HG02981 (cell line): ENCODE results near the gene ASS1.
"Not testable (repeated sequence)": the region's sequence is repeated elsewhere in the genome, so short reads cannot be mapped to it uniquely, and the experiment has no call there.

Source experiments
- ATAC-seq: cut with Tn5 transposase; IDR thresholded peaks from one replicate; pipeline ENCODE4 v1.9.1; 2021; ENCODE audit warnings: mild to moderate bottlenecking, moderate library complexity; ENCODE audit not compliant: unreplicated experiment

ASS1 gene

DNA sequence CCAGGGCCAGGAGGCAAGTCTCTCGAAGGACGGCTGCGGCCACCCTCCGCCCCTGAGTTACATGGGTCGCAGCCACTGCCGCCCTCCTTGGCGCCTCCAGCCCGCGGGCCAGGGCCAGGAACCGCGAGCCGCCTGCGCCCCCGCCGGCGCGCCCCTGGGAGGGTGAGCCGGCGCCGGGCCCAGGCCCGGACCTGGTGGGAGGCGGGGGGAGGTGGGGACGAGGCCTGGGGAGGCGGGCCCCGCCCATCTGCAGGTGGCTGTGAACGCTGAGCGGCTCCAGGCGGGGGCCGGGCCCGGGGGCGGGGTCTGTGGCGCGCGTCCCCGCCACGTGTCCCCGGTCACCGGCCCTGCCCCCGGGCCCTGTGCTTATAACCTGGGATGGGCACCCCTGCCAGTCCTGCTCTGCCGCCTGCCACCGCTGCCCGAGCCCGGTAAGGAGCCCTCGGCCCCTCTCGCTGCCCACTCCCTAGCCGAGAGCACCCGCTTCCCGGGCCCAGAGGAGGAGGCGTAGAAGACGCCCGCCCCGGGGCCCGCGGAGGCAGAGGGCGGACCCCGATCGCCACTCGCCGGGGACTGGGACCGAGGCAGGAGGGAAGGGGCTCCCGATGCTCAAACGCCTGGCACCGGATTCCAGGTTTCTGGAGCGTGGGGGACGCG is at the start of gene ASS1:
ASS1 (plus strand) TSS at position 397 of the 657 bp plus-strand sequence. CDS start 7,268 bp downstream, outside the sequence.
- no peak for ATAC-seq

DNA sequence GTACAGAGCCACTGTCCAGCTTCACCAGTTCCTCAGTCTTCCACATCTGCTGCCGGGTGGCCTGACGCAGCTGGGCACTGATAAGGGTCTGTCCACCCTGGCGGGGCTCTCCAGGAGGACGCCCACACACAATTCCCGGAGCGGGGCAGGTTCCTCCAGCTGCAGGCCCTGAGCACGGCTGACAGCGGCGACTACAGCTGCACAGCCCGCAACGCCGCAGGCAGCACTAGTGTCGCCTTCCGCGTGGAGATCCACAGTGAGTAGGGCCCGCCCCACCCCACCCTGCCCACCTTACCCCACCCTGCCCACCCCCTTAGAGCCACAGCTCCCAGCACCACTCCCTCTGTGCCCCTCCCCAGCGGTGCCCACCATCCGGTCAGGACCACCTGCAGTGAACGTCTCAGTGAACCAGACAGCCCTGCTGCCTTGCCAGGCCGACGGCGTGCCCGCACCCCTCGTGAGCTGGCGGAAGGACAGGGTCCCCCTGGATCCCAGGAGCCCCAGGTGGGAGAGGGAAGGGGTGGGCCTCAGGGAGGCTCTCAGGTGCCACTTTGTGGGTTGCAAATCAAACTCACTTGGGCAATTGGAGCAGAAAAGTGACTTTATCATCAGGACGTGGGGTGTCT is 48.8 kb upstream of the ASS1 start:
- no peak for ATAC-seq

DNA sequence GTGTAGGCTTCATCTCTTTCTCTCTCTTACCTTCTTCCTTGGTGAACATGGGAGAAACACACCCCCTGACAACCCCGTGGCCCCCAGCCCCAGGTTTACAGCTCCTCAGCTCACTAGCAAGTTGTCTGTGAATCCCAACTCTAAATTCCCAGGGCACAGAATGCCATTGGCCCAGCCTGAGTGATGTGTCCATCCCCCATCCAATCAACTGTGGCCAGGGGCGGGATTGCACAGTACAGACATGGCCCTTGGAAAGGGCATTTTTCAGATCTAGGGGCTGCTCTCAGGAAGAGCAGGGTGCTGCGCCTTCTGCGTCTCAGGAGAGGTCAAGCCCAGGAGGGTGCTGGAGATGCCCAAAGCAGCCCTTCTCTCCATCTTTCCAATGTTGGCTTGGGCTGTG is 48.2 kb upstream of the ASS1 start:
- ATAC-seq: no peak

DNA sequence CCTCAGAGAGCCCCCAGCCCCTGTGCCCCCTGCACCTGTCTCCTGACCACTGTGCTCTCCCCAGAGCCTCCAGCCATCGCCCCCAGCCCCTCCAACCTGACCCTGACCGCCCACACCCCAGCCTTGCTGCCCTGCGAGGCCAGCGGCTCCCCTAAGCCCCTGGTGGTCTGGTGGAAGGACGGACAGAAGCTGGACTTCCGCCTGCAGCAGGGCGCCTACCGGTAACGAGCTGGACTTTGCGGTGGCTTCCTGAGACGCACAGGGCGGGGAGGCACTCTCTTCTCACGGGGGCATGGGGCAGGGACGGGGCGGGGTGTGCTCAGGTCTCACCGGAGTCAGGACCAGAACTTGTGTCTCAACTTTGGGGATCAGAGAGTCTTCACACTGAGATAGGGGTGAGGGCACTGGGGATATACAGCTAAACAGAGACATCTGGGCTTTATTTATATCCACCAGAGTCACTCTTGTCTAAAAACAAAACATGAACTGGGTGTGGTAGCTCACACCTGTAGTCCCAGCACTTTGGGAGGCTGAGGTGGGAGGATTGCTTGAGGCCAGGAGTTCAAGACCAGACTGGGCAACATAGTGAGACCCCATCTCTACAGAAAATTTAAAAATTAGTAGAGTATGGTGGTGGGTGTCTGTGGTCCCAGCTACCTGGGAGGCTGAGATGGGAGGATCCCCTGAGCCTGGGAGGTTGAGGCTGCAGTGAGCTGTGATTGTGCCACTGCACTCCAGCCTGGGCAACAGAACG is 46.1 kb upstream of the ASS1 start:
- no peak for ATAC-seq

DNA sequence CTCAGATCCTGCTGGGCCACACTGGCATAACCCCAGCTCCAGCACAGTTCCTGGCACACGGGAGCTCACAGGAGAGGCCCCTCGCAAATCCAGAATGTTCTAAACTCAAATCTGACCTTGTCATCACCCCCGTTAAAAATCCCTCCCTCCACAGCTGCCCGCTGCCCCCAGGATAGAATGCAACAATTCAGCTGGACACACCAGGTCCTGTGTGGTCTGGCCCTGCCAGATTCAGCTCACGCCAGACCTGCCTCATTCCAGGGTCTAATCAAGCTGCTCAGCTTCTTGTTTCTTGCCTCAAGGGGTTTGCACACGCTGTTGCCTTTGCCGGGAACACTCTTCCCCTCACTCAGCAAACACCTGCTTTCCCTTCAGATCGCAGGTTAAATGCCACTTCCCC is 45.0 kb upstream of the ASS1 start:
- ATAC-seq: no peak

DNA sequence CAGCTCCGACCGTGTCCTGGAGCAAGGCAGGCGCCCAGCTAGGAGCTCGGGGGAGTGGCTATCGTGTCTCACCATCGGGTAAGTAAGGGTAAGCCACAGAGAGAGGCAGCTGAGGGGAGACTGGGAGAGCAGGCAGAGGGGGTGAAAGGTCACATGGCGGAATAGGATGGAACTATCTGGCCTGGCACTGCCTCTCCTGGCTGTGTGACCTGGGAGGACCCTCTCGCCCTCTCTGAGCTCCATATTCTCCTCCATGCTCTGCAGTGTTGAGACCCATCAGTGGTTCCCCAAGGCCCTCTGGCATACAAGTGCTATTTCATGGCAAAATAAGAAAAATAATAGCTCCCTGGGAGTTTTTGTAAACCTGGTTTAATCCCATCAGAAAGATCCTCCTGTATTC is 43.9 kb upstream of the ASS1 start:
- no peak for ATAC-seq

DNA sequence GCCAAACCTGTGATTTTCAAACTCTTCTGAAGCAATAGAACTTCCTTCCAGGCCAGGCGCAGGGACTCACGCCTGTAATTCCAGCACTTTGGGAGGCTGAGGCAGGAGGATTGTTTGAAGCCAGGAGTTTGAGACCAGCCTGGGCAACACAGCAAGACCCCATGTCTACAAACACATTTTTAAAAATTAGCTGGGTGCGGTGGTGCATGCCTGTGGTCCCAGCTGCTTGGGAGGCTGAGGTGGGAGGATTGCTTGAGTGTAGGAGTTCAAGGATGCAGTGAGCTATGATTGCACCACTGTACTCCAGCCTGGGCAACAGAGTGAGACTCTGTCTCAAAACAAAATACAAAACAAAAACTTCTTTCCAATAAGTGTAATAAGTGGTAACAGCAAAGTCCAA is 43.0 kb upstream of the ASS1 start:
- not testable (repeated sequence) for ATAC-seq

DNA sequence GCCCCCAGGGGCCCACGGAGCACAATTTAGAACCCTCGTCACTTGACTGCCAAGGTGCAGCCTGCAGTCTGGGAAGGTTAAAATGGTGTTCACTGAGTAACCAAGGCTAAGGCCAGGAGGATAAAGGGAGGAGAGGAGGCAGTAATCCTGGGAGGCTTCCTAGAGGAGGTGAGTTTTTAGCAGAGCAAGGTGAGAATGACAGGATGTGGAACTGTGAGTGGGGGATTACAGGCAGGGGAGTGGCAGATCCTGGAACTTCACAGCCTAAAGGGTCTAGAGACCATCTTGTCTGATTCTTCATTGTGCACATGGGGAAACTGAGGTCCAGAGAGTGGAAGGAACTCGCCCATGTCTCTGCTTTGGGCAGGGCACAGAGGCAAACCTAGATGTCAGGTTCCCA is 42.5 kb upstream of the ASS1 start:
- ATAC-seq: no peak

DNA sequence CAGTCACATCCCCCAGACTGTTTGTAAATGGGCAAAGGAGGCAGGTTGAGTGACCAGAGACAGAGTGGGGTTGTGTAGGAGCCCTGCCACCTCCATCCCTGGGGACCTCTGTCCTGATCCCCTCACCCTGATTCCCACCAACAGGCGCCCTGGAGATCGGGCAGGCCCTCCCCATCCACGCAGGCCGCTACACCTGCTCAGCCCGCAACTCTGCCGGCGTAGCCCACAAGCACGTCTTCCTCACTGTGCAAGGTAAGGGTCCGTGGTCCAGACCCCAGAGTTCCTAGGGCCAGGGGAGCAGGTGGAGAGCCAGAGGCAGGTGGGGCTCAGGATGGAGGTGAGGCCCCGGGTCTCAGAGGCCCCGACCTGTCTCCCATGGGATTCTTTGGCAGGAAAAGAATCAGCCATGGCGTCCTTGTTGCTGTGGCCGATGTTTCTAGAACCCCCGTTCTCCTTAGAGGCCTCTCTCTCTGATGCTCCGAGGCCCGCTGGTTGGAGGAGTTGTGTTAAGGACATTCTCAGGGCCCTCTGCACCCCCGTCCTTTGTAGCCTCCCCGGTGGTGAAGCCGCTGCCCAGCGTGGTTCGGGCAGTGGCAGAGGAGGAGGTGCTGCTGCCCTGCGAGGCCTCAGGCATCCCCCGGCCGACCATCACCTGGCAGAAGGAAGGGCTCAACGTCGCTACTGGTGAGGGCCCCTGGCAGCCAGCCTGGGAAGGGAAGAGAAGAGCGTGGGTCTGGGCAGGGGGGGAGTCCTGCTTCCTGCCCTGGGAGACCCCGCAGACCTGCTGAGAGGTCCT is 41.9 kb upstream of the ASS1 start:
- no peak for ATAC-seq

DNA sequence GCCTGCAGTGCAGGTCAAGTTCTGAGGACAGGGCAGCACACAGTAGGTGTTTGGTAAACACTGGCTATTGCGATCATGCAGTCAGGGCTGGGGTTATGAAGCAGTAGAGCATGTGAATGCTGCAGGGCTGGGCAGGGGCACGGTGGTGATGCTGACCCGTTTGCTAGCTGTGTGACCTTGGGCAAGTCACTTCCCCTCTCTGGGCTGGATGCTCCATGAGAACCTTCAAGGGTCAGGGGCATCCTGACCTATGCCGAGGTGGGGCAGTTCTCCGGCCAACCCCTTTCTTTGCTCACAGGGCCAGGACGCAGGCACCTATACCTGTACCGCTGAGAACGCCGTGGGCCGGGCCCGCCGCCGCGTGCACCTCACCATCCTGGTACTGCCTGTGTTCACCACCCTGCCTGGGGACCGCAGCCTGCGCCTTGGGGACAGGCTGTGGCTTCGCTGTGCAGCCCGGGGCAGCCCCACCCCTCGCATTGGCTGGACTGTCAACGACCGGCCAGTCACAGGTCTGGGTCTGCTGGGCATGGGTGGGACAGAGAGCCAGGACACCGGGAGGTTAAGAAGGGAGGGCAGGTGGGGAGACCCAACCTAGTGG is 39.0 kb upstream of the ASS1 start:
- no peak for ATAC-seq

DNA sequence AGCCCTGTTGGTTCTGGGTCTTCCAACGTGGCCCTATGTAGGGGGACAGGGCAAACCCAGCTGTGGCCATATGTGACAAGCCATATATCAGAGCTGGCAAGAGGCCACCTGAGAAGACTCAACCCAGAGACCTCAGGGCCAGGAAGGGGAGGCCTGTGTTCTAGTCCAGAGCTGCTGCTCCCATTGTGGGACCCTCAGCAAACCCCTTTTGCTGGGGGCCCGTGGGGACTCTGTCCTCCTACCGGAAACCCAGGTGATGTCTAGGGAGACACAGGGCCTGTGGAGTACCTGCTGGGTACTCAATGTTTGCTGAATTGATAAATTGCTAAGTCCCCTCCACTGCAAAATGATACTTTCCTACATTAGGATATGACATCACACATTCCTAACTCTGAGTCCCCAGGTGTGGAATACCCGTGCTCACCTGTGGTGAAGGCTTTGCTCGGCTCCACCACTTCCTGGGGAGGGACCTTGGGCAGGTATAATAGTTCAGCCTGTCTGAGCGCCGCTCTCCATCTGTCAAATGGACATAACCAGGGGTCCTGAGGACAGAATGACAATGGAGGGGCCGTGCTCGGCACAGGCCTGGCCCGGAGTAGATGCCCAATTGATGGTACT is 38.4 kb upstream of the ASS1 start:
- no peak for ATAC-seq

DNA sequence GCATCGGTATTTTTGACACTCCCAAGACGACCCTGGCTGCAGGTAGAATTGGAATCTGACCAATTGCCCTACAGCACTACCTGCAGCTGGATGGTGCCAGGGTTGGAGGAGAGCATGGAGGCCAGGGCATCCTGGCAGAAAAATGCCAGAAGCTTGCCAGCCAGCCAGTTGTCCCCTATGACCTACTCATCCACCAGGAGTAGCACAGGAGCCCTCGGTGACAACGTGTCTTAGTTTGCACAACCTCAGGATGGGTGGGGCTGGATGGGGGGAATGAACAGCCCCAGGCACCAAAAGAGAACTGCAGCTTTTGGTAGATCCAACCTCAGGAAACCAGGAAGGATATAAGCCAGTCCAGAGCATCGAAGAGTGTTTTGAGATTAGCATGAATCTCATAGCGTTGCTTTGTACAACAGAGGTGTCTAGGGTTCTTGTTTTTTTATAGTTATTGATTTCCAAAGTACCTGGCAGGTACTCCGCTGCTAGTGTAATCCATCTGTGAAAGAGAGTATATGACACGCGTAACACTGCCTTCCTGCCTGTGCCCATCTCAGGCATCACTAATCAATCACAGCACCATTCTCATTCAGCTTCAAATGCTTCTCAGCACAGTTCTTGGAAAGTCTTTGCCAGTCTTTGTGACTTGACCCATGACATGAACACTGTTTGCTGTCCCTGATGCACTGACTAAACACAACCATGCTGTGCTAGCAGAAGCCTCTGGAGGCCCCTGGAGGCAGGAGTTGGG is 36.7 kb upstream of the ASS1 start:
- ATAC-seq: no peak

DNA sequence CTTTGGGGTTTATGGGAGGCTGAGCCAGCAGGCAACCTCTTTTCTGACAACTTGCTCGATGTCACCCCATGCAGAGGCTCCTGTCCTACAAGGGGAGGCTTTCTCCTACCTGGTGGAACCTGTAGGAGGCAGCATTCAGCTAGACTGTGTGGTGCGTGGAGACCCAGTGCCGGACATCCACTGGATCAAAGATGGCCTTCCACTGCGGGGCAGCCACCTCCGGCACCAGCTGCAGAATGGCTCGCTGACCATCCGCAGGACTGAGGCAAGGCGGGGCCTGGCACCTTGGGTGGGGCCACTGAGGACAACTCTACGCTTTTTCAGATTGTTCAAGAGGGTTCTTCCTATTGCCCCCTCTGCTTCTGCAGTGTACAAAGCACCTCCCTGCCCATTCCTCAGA is 36.1 kb upstream of the ASS1 start:
- no peak for ATAC-seq

DNA sequence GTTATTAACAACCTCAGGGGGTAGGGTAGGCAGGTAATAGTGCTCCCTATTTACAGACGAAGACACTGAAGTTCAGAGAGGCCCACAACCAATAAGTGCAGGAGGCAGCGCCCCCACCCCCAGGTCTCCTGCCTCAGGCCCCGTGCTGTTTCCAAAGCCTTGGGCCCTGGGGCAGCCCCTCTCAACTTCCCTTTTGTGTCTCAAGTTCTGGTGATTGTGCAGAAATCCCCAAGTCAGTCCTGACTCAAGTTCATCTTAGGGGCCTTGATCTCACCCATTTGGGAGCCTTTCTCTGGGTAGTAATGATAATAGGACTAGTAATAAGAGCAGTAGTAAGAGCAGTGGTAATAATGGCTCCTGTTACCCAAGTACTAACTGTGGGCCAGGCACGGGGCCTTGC is 35.5 kb upstream of the ASS1 start:
- ATAC-seq: no peak

DNA sequence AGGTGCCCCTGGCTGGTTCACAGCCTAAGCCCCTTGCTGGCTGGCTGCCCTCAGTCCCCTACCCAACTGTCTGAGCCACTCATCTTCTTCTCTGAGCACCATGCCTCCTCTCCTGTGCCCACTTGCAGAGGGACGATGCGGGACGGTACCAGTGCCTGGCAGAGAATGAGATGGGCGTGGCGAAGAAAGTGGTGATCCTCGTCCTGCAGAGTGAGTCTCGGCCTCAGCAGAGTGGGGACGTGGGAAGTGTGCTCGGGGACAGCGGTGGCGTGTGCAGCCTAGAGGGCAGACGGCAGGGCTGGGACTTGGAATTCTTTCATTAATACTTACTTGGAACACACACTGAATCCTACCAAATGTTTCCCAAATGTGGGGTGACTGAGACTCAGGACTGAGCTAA is 34.3 kb upstream of the ASS1 start:
- no peak for ATAC-seq

DNA sequence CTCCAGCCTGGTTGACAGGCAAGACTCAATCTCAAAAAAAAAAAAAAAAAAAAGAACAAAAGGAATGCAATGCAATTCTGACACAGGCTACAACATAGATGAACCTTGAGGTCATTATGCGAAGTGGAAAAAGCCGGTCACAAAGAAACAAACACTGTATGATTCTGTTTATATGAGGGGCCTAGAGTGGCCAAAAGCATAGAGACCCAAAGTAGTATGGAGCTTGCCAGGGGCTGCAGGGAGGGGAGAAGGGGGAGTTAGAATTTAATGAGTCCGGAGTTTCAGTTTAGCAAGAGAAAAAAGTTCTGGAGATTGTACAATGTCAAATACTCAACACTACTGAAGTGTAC is 33.2 kb upstream of the ASS1 start:
- ATAC-seq: no peak

DNA sequence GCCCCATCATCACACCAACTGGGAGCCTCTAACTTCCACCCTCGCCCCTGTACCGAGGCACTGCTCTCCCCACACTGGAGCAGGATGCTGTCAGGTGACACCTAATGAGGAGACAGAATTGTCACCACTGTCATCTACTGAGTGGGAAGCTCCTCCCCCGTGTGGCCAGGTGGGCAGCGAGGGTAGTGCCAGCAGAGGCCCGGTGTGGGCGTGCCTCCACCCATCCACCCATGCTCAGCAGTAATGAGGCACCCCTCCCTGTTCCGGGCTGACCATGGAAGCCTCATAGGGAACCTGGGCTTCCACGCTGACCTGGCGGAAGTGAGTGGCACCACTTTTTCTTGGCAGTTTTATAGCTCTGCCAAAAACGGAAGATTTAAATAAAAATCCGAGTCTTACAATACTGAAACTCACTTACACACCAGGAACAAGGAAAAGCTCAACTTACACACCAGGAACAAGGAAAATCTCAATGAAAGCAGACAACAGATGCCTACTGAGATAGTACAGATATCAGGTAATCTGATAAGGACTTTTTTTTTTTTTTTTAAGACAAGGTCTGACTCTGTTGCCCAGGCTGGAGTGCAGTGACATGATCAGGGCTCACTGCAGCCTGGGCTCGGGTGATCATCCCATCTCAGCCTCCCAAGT is 30.6 kb upstream of the ASS1 start:
- ATAC-seq: no peak

DNA sequence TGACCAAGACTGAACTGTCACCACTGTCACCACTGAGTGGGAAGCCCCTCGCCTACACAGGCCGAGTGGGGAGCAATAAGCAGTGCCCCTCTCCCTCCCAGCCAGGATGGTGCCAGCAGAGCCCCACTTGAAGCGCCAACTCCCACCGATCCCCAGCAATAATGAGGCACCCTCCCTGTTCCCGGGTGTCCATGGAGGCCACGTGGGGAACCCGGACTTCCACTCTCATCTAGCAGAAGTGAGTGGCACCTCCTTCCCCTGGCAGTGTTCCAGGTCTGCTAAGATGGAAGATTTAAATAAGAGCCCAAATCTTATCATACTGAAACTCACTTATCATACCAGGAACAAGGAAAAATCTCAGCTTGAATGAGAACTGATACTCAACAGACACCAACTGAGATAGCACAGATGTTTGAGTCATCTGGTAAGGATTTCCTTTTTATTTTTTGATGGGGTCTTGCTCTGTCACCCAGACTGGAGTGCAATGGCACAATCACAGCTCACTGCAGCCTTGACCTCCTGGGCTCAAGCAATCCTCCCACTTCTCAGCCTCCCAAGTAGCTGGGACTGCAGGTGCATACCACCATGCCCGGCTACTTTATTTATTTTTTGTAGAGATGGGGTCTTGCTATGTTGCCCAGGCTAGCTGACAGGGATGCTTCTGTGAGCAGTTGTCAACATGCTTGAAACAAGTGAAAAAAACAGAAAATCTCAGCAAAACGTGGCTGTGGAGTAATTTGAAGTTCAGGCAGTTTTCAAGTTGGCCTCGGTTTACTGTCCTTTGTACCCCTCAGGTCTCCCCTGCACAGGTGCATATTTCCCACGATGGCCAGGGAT is 29.6 kb upstream of the ASS1 start:
- ATAC-seq: no peak

DNA sequence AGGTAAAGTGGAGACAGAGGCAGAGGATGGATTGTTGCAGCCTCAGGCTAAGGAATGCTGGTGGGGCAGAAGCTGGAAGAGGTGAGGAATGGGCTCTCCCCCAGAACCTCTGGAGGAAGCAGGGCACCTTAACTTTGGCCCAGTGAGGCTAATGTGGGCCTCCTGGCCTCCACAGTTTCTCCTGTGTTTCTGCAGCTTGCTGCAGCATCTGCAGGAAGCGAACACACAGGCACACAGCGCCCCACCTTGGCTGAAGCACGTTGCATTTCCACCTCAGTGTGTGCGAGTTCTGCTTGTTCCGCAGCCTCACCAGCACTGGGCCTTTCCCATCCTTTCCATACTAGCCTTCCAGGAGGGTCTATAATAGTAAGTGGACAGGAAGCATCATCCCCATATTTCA is 27.2 kb upstream of the ASS1 start:
- no peak for ATAC-seq
